HG03439 (cell line): ENCODE results near the gene ADAD2.

Experiments
- ATAC-seq: cut with Tn5 transposase; IDR thresholded peaks from one replicate; pipeline ENCODE4 v1.9.1; 2021; ENCODE audit warnings: mild to moderate bottlenecking, moderate library complexity; ENCODE audit not compliant: unreplicated experiment

ADAD2 gene

GRCh38 chr16:84220851-84221250 lies 29.9 kb downstream of the ADAD2 start:
- no peak for ATAC-seq

- ATAC-seq, result no peak
Observed at GRCh38 chr16:84223456-84223855, 32.5 kb downstream of the ADAD2 start.

DNA sequence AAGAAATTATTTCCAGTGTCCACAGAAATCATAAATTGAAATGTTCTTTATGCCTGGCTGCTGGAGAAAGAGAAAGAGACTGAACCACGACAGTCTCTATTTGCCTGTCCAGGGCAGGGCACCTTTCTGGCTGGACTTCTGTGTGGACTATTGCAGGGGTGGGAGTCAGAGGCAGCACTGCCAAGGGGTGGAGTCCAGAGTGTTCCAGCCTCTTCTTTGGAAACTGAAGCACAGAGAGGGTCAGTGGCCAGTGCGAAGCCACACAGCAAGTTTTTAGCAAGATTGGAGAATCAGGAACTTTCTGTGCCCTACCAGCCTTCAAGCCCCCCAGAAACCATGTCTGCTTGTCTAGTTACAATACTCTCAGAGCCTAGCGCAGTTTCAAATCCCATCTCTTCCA lies 33.6 kb downstream of the ADAD2 start:
- ATAC-seq, result no peak

- no peak for ATAC-seq
Observed at GRCh38 chr16:84225126-84225525, 34.2 kb downstream of the ADAD2 start.

DNA sequence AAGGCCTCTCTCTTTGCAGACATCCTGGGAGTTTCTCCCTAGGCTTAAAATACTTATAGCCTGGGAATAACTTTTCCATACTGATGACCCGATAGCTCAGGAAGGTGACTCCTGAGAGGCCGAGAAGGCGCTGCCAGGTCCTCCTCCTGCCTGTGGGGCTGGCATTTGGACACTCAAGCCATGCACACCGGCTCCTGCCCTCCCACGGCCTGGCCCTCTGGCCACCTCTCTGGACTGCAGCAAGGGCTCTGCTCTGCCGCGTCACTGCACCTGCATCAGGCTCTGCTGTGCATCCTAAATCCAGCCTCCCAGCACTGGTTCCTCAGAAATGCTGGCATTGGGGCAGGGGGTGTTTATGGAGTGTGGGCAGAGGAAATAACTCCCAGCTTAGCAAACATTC lies 34.6 kb downstream of the ADAD2 start:
- ATAC-seq, result no peak

GRCh38 chr16:84226026-84226425 lies 35.1 kb downstream of the ADAD2 start:
- no peak for ATAC-seq

GRCh38 chr16:84227548-84227947 lies 36.6 kb downstream of the ADAD2 start:
- no peak for ATAC-seq

DNA sequence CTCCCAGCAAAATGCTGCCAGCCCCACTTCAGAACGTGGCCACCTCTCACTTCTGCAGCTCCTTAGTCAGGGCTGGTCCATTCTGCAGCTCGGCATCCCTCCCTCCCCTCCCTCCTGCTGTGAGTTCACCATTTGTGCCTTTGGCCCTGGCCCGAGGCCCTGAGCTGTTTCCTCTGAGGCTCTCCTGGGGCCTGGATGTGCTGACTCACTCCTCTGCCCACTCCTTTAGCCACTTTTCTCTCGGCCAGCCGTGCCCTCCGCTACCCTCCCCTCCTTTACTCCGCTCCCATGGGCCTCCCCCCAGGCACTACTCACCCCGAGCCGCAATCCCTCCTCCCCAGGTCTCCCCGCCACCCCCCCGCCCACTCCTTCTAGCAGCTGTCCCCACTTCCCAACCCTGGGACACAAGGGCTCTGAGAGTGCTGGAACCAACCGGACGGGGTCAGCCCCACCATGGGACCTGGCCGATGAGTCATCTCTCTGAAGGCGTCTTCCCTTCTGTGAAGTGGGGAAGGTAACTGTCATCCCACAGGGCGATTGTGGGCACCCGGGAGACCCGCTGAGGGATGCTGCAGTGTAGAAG lies 37.4 kb downstream of the ADAD2 start:
- ATAC-seq, result no peak

- no peak for ATAC-seq
Observed at GRCh38 chr16:84229471-84229870, 38.5 kb downstream of the ADAD2 start.

- ATAC-seq, result no peak
Observed at GRCh38 chr16:84232060-84232459, 41.1 kb downstream of the ADAD2 start.

GRCh38 chr16:84232969-84233368 lies 42.0 kb downstream of the ADAD2 start:
- ATAC-seq, result no peak

DNA sequence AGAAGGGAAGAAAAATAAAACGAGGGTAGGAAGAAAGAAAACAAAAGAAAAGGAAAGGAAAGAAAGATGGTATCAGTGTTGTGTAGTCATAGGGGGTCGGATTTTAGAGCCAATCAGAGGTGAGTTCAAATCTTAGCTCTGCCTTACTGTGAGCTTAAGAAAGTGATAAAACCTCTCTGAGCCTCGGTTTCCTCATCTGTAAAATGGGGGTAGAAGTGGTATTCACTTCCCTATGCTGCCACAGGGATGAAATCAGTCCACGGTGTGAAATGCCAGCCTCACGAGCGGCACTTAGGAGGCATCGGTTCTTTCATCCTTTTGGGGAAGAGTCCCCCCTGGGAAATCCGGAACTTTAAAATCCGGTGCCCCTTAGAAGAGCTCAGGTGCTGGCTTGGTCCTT lies 42.8 kb downstream of the ADAD2 start:
- ATAC-seq, result no peak

DNA sequence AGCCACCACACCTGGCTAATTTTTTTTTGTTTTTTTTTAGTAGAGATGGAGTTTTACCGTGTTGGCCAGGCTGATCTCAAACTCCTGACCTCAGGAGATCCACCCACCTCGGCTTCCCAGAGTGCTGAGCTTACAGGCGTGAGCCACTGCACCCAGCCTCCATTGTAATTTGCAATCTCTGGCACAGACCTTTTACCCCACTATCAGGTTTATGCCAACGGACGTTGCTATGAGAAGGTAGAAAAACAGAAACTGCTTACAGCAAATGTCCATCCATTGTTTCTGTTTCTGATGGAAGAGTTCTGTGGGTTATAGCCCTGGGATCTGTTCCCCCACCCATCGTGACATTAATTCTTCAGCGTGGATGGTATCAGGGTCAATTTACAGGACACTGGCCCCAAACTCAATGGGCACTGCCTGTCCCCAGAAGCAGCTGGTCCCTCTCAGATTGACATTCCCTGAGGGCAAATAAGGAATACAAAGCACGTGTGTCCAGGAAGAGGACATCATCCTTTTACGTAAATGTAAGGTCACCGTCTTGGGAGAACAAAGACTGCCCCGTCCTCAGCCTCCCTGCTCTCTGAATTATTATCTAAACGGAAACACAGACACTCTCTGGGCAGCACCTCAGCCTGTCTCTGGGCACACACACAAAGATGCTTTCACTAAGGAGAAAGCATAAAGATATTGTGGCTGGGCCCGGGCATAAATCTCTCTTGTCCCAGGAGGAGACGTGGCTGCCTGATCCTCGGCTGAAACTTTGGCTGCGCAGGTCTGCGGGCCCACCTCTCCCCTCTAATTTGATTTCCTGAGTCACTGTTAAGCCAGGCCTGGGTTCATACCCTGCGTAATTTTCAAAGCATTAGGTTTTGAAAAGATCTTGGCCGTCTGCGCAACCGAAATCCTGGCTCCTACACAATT lies 43.6 kb downstream of the ADAD2 start:
- ATAC-seq, result no peak

DNA sequence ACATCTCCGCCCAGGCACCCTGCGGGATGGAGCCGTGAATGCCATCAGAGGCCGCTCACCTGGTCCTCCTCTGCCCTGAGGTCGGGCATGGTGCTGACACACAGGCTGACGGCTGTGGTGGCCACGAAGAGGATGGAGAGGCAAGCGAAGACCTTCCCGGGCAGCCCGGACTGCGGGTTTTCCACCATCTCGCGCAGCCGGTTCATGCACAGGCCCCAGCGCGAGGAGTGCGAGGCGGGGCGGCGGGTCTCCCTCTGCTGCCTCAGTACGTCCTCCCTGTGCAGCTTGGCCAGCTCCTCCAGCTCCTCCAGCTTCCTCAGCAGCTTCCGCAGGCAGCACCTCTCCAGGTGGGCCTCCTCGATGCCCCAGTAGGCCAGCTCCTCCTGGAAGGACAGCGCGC lies 45.7 kb downstream of the ADAD2 start:
- ATAC-seq, result no peak

GRCh38 chr16:84237994-84238750 lies 47.2 kb downstream of the ADAD2 start:
- no peak for ATAC-seq

GRCh38 chr16:84239141-84239769 lies 48.3 kb downstream of the ADAD2 start:
- no peak for ATAC-seq

- no peak for ATAC-seq
Observed at GRCh38 chr16:84239909-84240308, 49.0 kb downstream of the ADAD2 start, which contains the start of gene KCNG4. KCNG4 (minus strand) TSS chr16:84240012; CDS start chr16:84237485, 2,527 bp downstream.

- ATAC-seq, result no peak
Observed at GRCh38 chr16:84240455-84240854, 49.5 kb downstream of the ADAD2 start.

GRCh38 chr16:84241778-84242177 lies 50.8 kb downstream of the ADAD2 start:
- no peak for ATAC-seq

GRCh38 chr16:84242839-84243238 lies 51.9 kb downstream of the ADAD2 start:
- no peak for ATAC-seq

- no peak for ATAC-seq
Observed at GRCh38 chr16:84243732-84244131, 52.8 kb downstream of the ADAD2 start.
